Measurements from ENCODE around the gene KLK14.

The KLK14 gene

DNA sequence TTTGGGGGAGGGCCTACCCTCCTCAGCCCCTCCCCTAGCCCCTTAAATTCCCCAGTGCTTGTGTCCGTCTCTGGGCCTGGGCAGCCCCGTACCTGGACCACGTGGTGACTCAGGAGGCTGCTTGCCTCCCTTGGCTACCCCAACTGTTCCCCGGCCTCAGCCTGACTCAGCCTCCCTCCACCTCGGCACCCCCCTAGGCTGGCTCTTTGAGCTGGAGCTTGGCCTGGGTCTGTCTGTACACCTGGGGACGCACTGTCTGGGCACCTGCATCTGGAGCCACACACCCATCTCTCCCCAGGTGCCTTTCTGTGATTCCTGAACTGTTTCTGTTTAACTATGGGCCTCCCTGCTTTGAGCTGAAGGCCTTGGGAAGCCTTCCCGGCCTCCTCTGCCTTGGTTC lies 1.8 kb upstream of the KLK14 start:
- no peak for DNase-seq

GRCh38 chr19:51083783-51084182 lies 1.1 kb upstream of the KLK14 start:
- no peak for DNase-seq

DNA sequence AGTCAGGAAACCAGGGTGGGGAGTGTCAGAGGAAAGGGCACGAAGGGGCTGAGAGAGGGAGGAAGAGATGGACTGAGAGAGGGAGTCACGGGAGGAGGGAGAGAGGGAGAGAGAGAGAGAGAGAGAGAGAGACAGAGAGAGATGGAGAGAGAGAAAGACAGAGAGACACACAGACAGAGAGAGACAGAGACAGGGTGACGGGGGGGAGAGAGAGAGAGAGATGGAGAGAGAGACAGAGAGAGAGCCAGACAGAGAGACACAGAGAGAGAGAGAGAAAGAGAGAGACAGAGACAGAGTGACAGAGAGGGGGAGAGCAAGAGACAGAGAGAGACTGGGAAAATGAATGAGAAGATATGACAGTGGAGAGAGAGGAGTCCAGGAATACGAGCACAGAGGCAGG lies 494 bp upstream of the KLK14 start:
- DNase-seq: no peak

DNA sequence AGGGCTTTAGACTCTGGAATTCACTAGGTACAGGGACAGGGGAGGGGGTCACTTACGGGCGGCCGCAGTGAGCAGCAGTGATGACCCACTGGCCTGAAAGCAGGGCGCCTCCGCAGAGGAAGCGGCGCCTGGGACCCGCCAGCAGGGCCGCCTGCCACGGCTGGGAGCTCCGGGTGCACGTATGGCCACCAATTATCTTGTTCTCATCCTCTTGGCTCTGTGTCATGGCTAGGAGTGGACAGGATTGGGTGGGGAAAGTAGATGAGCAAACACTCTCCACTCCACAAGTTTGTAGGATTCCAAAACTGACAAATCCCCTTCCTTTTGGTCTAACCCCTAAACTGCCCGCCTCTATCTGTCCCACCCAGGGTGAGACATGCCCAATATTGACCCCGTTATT lies 1.2 kb downstream of the KLK14 start:
- no peak for DNase-seq

DNA sequence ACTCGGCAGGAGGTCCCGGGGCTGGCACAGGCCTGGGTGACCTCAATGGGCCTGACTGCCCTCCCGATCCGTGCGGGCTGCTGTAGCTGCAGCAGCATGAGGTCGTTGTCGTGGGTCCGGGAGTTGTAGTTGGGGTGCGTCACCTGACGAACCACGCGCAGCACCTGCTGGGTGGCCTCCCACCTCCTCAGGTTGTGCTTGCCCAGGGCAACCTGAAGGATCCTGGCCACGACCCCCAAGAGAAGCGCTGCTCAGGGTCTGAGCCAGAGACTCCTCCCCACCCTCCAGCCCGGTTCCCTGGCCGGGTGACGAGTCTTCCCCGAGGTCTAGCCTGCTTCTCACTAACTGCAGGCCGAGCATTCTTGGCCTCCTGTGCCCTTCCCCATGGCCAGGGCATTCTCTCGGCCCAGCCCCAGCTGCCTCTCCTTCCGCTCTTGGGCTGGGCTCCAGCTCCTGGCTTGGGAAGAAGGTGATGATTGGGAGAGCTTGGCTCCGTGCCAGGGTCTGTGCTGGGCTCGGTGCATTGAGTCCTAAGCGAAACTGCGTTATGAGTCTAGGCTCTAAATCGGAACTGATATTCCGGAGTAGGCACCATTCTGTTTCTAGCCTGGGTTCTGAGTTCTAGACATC lies 3.1 kb downstream of the KLK14 start:
- DNase-seq: no peak

DNA sequence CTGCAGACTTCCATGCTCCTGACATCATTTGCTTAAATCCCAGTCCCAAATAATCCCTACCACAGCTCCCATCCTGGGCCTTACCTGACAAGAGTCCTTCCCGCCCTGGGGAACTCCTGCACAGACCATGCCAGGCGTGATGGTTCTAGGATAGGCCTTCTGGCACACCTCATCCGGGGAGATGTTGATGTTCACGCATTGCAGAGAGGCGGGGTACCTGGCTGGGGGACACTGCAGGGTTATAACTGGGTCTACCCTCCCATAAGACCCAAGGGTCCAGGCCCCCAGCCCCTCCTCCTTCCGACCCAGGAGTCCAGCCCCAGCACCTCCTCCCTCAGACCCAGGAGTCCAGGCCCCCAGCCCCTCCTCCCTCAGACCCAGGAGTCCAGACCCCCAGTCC lies 4.0 kb downstream of the KLK14 start:
- DNase-seq: no peak

- no peak for DNase-seq
Observed at GRCh38 chr19:51078104-51078503, 4.6 kb downstream of the KLK14 start.

DNA sequence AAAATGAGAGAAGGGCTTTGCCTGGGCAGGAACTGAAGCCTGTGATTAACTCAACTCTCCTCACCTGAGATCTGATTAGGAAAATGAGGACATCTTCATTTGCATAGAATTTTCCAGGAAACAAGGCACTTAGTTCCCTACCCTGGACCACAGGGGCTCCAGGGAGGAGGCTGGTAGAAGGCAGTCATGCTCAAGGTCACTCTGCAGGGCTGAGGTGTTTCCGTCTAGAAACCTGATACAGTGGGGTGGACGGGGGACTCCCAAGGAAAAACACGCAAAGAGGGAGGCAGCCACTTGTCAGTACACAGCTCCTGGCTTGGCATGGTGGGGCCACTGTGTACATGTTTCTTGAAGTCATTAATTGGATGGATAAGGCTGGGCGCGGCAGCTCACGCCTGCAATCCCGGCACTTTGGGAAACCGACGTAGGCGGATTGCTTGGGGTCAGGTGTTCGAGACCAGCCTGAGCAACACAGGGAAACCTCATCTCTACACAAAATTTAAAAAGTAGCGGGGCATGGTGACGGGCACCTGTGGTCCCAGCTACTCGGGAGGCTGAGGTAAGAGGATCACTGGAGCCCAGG lies 6.0 kb downstream of the KLK14 start:
- no peak for DNase-seq

- no peak for DNase-seq
Observed at GRCh38 chr19:51075998-51076397, 6.7 kb downstream of the KLK14 start.

DNA sequence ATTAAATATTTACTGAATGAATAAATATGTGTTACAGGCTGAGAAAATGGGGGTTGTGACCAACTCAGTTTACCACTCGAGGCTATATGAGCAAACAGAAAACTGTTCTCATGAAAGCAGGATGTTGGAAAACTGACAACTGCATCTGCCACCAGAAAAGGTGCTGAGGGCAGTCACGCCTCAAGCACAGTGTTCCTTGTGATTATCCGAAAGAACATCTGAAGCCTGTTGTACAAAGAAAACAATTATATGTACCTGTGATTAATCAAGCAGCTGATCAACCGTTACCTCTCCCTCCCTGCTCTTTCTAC lies 11.6 kb downstream of the KLK14 start:
- DNase-seq: peak; percentile 80

DNA sequence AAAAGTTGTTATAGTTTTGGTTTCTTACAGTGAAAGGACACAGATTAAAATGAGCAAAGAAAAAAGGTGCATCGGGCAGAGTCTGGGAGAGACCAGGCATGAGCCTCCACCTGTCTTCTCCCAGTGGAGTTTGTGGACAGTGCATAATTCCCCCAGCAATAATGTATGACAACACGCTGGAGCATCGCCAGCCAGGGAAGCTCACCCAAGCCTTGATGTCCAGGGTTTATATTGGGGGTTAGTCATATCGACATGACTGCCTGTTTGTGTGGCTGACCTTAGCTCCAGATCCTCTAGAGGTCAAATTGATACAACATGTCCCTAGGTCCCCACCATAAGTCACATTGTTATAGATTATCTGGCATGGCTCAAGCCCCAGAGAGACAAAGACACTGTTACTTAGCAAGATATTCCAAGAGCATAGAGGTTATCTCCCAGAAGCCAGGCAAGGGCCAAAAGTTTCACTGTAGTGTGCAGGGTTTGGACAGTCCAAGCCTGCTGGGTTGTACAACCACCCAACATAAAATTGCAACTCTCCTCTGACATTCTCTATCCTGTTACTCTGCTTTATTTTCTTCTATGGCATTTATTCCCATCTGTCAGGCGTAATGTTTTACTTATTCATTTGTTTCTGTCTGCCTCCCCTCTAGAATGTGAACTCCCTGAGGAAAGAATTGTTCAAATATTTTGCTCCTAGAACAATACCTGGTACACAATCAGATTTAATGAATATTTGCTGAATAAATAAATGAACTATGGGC lies 12.2 kb downstream of the KLK14 start:
- peak; percentile 16 for DNase-seq

DNA sequence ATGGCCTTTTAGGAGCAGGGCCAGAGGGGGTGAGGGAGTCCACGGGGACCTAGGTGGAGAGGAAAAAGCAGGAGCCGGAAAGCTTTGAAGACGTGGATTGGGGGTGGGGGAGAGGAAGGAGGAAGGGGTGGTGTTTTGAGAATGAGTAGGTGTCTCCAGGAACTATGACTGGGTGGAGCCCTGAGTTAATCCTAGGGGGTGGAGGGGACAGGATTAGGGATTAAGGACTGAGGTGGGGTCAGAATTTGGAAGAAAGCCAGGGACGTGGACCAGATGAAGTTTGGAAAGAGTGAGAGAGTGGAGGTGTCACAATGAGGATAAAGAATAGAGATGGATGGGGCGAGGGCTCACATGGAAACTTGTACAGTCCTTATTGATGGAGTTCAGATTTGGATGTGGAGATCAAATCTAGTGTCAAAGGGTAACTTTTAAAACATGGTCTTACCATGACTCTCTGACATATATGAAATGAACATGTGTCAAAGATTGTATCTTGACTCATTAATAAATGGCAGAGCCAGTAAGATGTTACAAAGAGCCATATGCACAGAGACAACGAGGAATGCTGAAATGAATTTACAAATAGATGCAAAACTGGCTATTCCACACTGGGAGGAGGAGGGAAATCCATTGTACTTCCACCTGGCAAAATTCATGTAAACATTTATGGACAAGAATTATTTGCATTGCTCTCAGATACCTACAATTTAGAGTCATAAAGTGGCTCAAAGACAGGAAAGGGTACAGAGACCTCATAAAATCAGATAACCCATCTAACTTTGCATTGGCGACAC lies 16.1 kb downstream of the KLK14 start:
- no peak for DNase-seq

GRCh38 chr19:51065221-51065960 lies 17.3 kb downstream of the KLK14 start:
- DNase-seq: no peak

- no peak for DNase-seq
Observed at GRCh38 chr19:51064534-51065220, 18.0 kb downstream of the KLK14 start, which contains the start of gene KLK13. TSS of gene KLK13 (minus strand) at chr19:51065092. CDS start at chr19:51065067, 25 bp downstream.

DNA sequence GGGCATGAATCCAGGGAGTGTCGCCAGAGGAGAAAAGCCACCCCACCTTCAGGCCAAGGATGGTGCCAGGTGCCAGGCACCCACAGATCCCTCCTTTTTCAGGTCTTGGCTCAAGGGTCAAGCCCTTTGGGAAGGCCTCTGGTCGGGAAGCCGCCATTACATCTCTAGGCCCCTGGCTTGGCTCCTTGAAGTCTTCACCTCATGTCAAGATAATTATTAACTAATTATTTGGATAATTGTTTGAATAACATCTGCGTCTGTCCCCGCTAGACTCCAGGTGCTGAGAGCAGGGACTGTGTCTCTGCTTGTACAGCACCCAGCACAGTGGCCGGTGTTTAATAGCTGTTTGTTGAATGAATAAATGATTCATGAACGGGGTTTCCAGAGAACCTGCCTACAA lies 19.0 kb downstream of the KLK14 start:
- DNase-seq: no peak

- DNase-seq: no peak
Observed at GRCh38 chr19:51060973-51061372, 21.7 kb downstream of the KLK14 start.

DNA sequence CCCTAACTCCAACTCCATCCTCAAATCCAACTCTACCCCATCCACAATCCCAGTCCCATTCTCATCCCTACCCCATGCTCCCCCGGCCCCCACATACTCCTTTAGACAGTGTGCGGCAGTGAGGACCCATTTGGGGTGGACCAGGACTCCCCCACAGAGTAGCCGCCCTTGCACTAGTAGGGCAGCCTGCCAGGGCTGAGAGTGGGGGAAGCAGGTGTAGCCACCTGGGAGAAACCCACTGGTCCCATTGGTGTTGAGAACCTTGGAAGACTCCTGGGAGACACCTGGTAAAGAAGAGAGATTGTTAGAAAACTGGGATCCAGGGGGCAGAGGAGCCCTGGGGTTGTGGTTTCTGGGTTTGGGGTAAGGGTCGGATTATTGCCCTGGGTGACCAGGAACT lies 22.4 kb downstream of the KLK14 start:
- DNase-seq: no peak

DNA sequence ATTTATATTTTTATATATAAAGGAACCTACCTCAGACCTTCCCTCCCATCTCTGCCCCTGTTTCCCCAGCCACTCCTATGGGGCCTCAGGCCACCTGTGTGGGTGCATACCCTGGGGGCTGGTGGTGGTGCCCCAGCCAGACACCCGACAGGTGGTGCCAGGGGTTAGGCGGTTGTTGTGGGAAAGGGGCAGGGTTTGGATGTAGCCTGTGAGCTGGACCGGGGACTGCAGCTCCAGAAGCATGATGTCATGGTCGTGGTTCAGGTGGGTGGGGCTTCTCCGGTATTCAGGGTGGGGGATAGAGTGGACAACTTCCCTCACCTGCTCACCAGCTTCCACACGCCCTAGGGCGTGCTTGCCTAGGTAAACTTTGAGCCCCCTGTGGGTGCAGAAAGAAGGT lies 23.0 kb downstream of the KLK14 start:
- DNase-seq: no peak

DNA sequence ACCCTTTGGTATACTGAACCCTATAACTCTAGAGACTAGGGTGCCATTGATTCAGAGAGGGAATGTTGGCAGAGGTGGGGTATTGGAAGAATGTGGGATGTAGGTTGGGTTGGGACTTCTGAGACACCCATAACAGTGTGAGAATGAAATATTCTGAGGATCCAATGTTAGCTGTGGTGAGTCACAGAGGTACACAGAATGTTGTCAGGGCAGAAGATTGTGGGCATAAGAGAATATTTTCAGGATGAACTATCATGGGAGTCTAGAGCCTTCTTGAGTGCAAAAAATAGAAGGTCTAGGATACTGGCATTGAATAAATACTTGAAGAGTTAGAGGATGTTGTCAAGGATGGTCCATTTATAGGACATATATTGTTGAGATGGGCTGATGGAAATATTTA lies 26.8 kb downstream of the KLK14 start:
- no peak for DNase-seq

DNA sequence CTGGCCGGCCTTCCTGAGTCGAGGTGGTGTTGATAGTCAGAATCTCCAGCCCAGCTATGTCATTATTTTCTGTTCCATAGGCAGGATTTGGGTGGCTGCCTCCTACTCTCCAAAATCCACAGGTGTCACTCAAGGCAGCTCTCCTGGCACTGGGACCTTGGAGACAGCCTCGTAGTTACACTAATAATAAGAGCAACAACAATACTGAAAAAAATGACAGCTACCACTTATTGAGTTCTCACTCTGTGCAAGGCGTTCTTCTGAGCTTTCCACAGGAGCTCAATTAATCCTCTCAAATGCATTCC lies 35.7 kb downstream of the KLK14 start:
- no peak for DNase-seq

- DNase-seq: no peak
Observed at GRCh38 chr19:51044327-51044726, 38.4 kb downstream of the KLK14 start.

DNA sequence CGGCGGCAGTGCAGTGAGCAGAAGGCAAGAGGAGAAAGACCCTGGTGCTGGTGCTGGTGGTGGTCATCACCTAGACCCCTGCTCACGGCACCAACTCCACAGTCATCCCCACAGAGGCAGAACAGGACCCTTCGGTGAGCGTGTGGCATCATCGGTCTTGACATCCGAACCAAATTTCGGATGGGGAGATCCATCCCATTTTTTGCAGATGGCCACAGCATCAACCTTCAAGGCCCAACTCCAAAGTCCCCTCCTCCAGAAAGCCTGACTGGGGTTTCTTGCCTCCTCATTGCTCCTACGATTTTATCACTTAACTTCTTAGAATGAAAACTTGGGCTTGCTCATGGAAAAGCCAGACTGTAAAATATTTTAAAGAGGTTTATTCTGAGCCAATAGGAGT lies 39.2 kb downstream of the KLK14 start:
- no peak for DNase-seq

DNA sequence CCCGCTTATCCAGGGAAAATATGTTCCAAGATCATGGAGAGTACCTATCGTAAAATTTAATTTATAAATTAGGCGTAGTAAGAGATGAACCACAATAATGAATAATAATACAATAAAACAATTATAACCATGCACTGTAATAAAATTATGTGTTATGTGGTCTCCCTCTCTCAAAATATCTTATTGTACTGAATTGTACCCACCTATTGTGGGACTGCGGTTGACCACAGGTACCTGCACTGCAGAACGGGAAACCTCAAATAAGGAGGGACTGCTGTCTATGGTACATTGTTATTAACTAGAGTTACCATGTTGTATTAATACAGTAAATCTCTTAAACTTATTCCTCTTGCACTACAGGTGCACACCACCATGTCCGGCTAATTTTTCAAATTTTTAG lies 42.5 kb downstream of the KLK14 start:
- no peak for DNase-seq
